Smooth muscle cell (in vitro differentiated cells): ENCODE measurements around the gene ASMTL. TPM values are rescaled to one million over a fixed set of nuclear protein-coding genes. Genes with fewer than 3 reads are reported as not detected.

Experiments used
- DNase-seq: peaks from one replicate; lab custom pipeline; 2025; ENCODE audit not compliant: unreplicated experiment; lab: John Stamatoyannopoulos, UW
- H2AFZ ChIP-seq: fragments of 200-600 bp; sonication (generic); 2 replicates; pipeline ENCODE4 v1.6.0; 2016; ENCODE audit warnings: antibody characterized with exemption, low read depth, mild to moderate bottlenecking
- H3F3A ChIP-seq: fragments of 200-600 bp; sonication (generic); 2 replicates; pipeline ENCODE4 v1.6.0; 2017; ENCODE audit warnings: antibody characterized with exemption, low read depth
- H3K27ac ChIP-seq: fragments of 200-600 bp; sonication (generic); 2 replicates; pipeline ENCODE4 v1.5.1; 2016; ENCODE audit warnings: low read depth, mild to moderate bottlenecking
- H3K27me3 ChIP-seq: fragments of 200-600 bp; sonication (generic); 2 replicates; pipeline ENCODE4 v1.6.1; 2016; ENCODE audit warnings: low read depth, mild to moderate bottlenecking
- H3K36me3 ChIP-seq: fragments of 200-600 bp; sonication (generic); 2 replicates; pipeline ENCODE4 v1.5.1; 2016; ENCODE audit warnings: low read depth
- H3K4me1 ChIP-seq: fragments of 200-600 bp; sonication (generic); 2 replicates; pipeline ENCODE4 v1.5.1; 2016; ENCODE audit warnings: low read depth
- H3K4me2 ChIP-seq: fragments of 200-600 bp; sonication (generic); 2 replicates; pipeline ENCODE4 v1.6.0; 2016; ENCODE audit warnings: mild to moderate bottlenecking
- H3K4me3 ChIP-seq: fragments of 200-600 bp; sonication (generic); 2 replicates; pipeline ENCODE4 v1.5.1; 2016; ENCODE audit warnings: mild to moderate bottlenecking
- H3K79me2 ChIP-seq: fragments of 200-600 bp; sonication (generic); 2 replicates; pipeline ENCODE4 v1.6.0; 2016; ENCODE audit warnings: low read depth, mild to moderate bottlenecking
- H3K9ac ChIP-seq: fragments of 200-600 bp; sonication (generic); 2 replicates; pipeline ENCODE4 v1.6.0; 2016; ENCODE audit warnings: low read depth
- H3K9me3 ChIP-seq: fragments of 200-600 bp; sonication (generic); replicated peaks from 2 replicates; pipeline ENCODE4 v1.5.1; 2016; ENCODE audit warnings: low read depth
- H4K20me1 ChIP-seq: fragments of 200-600 bp; sonication (generic); 2 replicates; pipeline ENCODE4 v1.6.0; 2016; ENCODE audit warnings: low read depth
- CTCF ChIP-seq: fragments of 200-600 bp; sonication (generic); IDR thresholded peaks from 2 replicates; pipeline ENCODE4 v1.5.1; 2017; ENCODE audit warnings: borderline replicate concordance, mild to moderate bottlenecking, antibody characterized with exemption; ENCODE audit not compliant: insufficient read depth, poor library complexity, severe bottlenecking
- WGBS: methylation state at CpG from one replicate; pipeline ENCODE4 v1.1.7; 2016; ENCODE audit warnings: low lambda C conversion rate; 5-methylcytosine and 5-hydroxymethylcytosine counted together
- polyA plus RNA-seq: library from polyadenylated mRNA; unstranded; fragments of >200 nt; fragmentation: Nextera tagmentation; extraction: Ambion mirVana; gene quantifications from 2 replicates; pipeline ENCODE4 v1.2.1, GENCODE V29; 2016
- total RNA-seq: library from RNA; depleted of rRNA; stranded (reverse); fragments of >200 nt; gene quantifications from 2 replicates; pipeline ENCODE4 v1.2.3, GENCODE V29; 2014

Gene ASMTL
- total and polyA plus RNA-seq, 2 experiments from 2014 or later: 20.0 to 50.5 TPM

GRCh38 chrX:1397001-1397400, 55.7 kb downstream of the ASMTL start:
- Histone ChIP-seq H3K36me3 (no peaks in the 10 kb centered on the region), H3F3A (no peaks in the 10 kb centered on the region), H3K27ac (no peak overlapping the region), H4K20me1 (peaks cover 7% of the 10 kb centered on the region), H3K9me3 (no peaks in the 10 kb centered on the region), H3K79me2 (peaks cover 8% of the 10 kb centered on the region), H3K4me2 (no peak overlapping the region), H3K4me1 (peaks cover 3% of the 10 kb centered on the region), H3K9ac (no peak overlapping the region), H3K4me3 (no peak overlapping the region), H2AFZ (no peak overlapping the region), H3K27me3 (no peaks in the 10 kb centered on the region)
- DNase-seq: no peak
- 88% methylated on average over 15 of the region's 15 CpGs for WGBS
- TF ChIP-seq CTCF: no peak

- H3K4me3 ChIP-seq: no peak overlapping the region
- 94% methylated on average over 5 of the region's 5 CpGs for WGBS
- DNase-seq: no peak
- peaks cover 15% of the 10 kb centered on the region for H3K79me2 ChIP-seq
- no peak overlapping the region for H2AFZ ChIP-seq
- H3K27ac ChIP-seq: no peak overlapping the region
- no peaks in the 10 kb centered on the region for H3K9me3 ChIP-seq
- no peak overlapping the region for H3K4me2 ChIP-seq
- H3K36me3 ChIP-seq: no peaks in the 10 kb centered on the region
- peaks cover 6% of the 10 kb centered on the region for H3F3A ChIP-seq
- no peak overlapping the region for H3K9ac ChIP-seq
- peaks cover 8% of the 10 kb centered on the region for H3K4me1 ChIP-seq
- no peak for TF ChIP-seq CTCF
- H4K20me1 ChIP-seq: peaks cover 17% of the 10 kb centered on the region
- no peaks in the 10 kb centered on the region for H3K27me3 ChIP-seq
Observed at GRCh38 chrX:1395646-1396216, 57.0 kb downstream of the ASMTL start.

- no peak for DNase-seq
- Histone ChIP-seq H3K9me3 (no peaks in the 10 kb centered on the region), H2AFZ (no peak overlapping the region), H3K4me2 (no peak overlapping the region), H3K79me2 (peaks cover 23% of the 10 kb centered on the region), H3K9ac (no peak overlapping the region), H4K20me1 (peaks cover 25% of the 10 kb centered on the region), H3F3A (peaks cover 12% of the 10 kb centered on the region), H3K4me1 (peaks cover 15% of the 10 kb centered on the region), H3K27me3 (no peaks in the 10 kb centered on the region), H3K4me3 (no peak overlapping the region), H3K36me3 (peaks cover 2% of the 10 kb centered on the region), H3K27ac (peak overlapping the region; percentile 24)
- TF ChIP-seq CTCF: no peak
- 94% methylated on average over 22 of the region's 22 CpGs for WGBS
Observed at GRCh38 chrX:1394731-1395501, 57.8 kb downstream of the ASMTL start.
